NK-92 treated with Interleukin-12 subunit alpha and Interleukin-12 subunit beta, amount 100 ng/mL, for 24 hours (cell line): ENCODE results near the gene ZNF485.
"Not testable (repeated sequence)": the region's sequence is repeated elsewhere in the genome, so short reads cannot be mapped to it uniquely, and the experiment has no call there.

Source experiments
- DNase-seq: peaks from one replicate; lab custom pipeline; 2025; lab: John Stamatoyannopoulos, UW

Gene ZNF485

GRCh38 chr10:43605850-43606322 is 352 bp upstream of the ZNF485 start:
- no peak for DNase-seq

- no peak for DNase-seq
These were observed 948 bp downstream of the ZNF485 start for GRCh38 chr10:43607199-43607573.

GRCh38 chr10:43610636-43611035 is 4.4 kb downstream of the ZNF485 start:
- no peak for DNase-seq

GRCh38 chr10:43616697-43617370 is 10.6 kb downstream of the ZNF485 start:
- DNase-seq: no peak

- DNase-seq: no peak
These were observed 13.1 kb downstream of the ZNF485 start for GRCh38 chr10:43619368-43619767.

- DNase-seq: no peak
These were observed 15.8 kb downstream of the ZNF485 start for GRCh38 chr10:43622038-43622437.

GRCh38 chr10:43623351-43623750 is 17.1 kb downstream of the ZNF485 start:
- no peak for DNase-seq

- DNase-seq: no peak
These were observed 21.7 kb downstream of the ZNF485 start for GRCh38 chr10:43627942-43628341.

GRCh38 chr10:43628956-43629355 is 22.7 kb downstream of the ZNF485 start:
- DNase-seq: no peak

GRCh38 chr10:43635816-43636215 is 29.6 kb downstream of the ZNF485 start:
- DNase-seq: not testable (repeated sequence)

GRCh38 chr10:43640603-43641002 is 34.4 kb downstream of the ZNF485 start:
- no peak for DNase-seq

GRCh38 chr10:43644252-43644651 is 38.0 kb downstream of the ZNF485 start:
- DNase-seq: no peak

- DNase-seq: no peak
These were observed 39.6 kb downstream of the ZNF485 start for GRCh38 chr10:43645866-43646265.

- DNase-seq: no peak
These were observed 41.3 kb downstream of the ZNF485 start for GRCh38 chr10:43647576-43647975.

- no peak for DNase-seq
These were observed 41.8 kb downstream of the ZNF485 start for GRCh38 chr10:43648095-43648397.

GRCh38 chr10:43648398-43649184 is 42.4 kb downstream of the ZNF485 start, which contains the start of gene ZNF32:
Gene ZNF32, minus strand, starts transcription at chr10:43648881. Its CDS starts 2,748 bp downstream, at chr10:43646133.
- no peak for DNase-seq

- DNase-seq: no peak
These were observed 42.9 kb downstream of the ZNF485 start for GRCh38 chr10:43649185-43649523.

- no peak for DNase-seq
These were observed 47.5 kb downstream of the ZNF485 start for GRCh38 chr10:43653746-43654145.

- DNase-seq: no peak
These were observed 49.1 kb downstream of the ZNF485 start for GRCh38 chr10:43655311-43655710.

- no peak for DNase-seq
These were observed 52.0 kb downstream of the ZNF485 start for GRCh38 chr10:43658227-43658626.

GRCh38 chr10:43665054-43665453 is 58.8 kb downstream of the ZNF485 start:
- DNase-seq: no peak

- DNase-seq: no peak
These were observed 60.3 kb downstream of the ZNF485 start for GRCh38 chr10:43666552-43666951.

GRCh38 chr10:43667317-43667731 is 61.1 kb downstream of the ZNF485 start:
- DNase-seq: no peak
